SU-DHL-6 (cell line): Measurements from ENCODE around the gene VPS4B.

ENCODE experiments used
- H2AFZ ChIP-seq: fragments of 200-600 bp; sonication (generic); 2 replicates; pipeline ENCODE4 v1.6.1; 2014; ENCODE audit warnings: low read depth, mild to moderate bottlenecking, moderate library complexity, mixed read lengths, antibody characterized with exemption, low read length; ENCODE audit not compliant: severe bottlenecking
- H3F3A ChIP-seq: fragments of 200-600 bp; shearing (Covaris generic); 2 replicates; pipeline ENCODE4 v1.6.0; 2016; ENCODE audit warnings: antibody characterized with exemption, mild to moderate bottlenecking; ENCODE audit not compliant: insufficient read depth
- H3K27ac ChIP-seq: fragments of 200-600 bp; sonication (generic); 2 replicates; pipeline ENCODE4 v1.5.1; 2016; ENCODE audit warnings: low read depth, mild to moderate bottlenecking, low read length, moderate library complexity, mixed read lengths
- H3K27me3 ChIP-seq: fragments of 200-600 bp; sonication (generic), shearing (Covaris generic); 2 replicates; pipeline ENCODE4 v1.6.0; 2014; ENCODE audit warnings: mild to moderate bottlenecking, low read length
- H3K36me3 ChIP-seq: fragments of 200-600 bp; sonication (generic); 2 replicates; pipeline ENCODE4 v1.6.1; 2014; ENCODE audit warnings: mild to moderate bottlenecking, low read length, mixed read lengths
- H3K4me2 ChIP-seq: fragments of 300-600, 200-600 bp; shearing (Covaris generic), sonication (generic); 2 replicates; pipeline ENCODE4 v1.6.0; 2014; ENCODE audit warnings: low read length, low read depth, mild to moderate bottlenecking; ENCODE audit not compliant: poor library complexity, severe bottlenecking
- H3K4me3 ChIP-seq: fragments of 200-600 bp; sonication (generic); 2 replicates; pipeline ENCODE4 v1.5.1; 2014; ENCODE audit warnings: antibody characterized with exemption, low read length, mild to moderate bottlenecking, mixed read lengths; ENCODE audit not compliant: insufficient read depth, poor library complexity, severe bottlenecking
- H3K79me2 ChIP-seq: fragments of 200-600 bp; sonication (generic); 2 replicates; pipeline ENCODE4 v1.6.1; 2014; ENCODE audit warnings: mild to moderate bottlenecking, low read length, moderate library complexity; ENCODE audit not compliant: insufficient read depth
- H3K9ac ChIP-seq: fragments of 200-600 bp; sonication (generic); 2 replicates; pipeline ENCODE4 v1.7.0; 2014; ENCODE audit warnings: mild to moderate bottlenecking, low read length
- H3K9me2 ChIP-seq: fragments of 200-600 bp; sonication (generic); replicated peaks from 2 replicates; pipeline ENCODE4 v1.6.1; 2014; ENCODE audit warnings: low read length; ENCODE audit not compliant: insufficient read depth
- H3K9me3 ChIP-seq: fragments of 200-600 bp; sonication (generic); 2 replicates; pipeline ENCODE4 v1.6.1; 2014; ENCODE audit warnings: low read length, mixed read lengths; ENCODE audit not compliant: insufficient read depth
- H4K20me1 ChIP-seq: fragments of 200-600 bp; sonication (generic); 2 replicates; pipeline ENCODE4 v1.6.1; 2014; ENCODE audit warnings: low read depth, mild to moderate bottlenecking, antibody characterized with exemption, low read length, moderate library complexity, mixed read lengths
- CTCF ChIP-seq: fragments of 200-600 bp; sonication (generic); IDR thresholded peaks from one replicate; pipeline ENCODE4 v1.5.1; 2017; ENCODE audit warnings: antibody characterized with exemption, mild to moderate bottlenecking, low read length, moderate library complexity; ENCODE audit not compliant: insufficient read depth, poor library complexity, severe bottlenecking
- EZH2phosphoT487 ChIP-seq: fragments of 200-600 bp; sonication (generic), shearing (Covaris generic); conservative IDR thresholded peaks from 2 replicates; pipeline ENCODE4 v1.6.1; 2018; ENCODE audit warnings: mild to moderate bottlenecking, antibody characterized with exemption, low read length, moderate library complexity, mixed read lengths

Gene VPS4B

GRCh38 chr18:63467699-63468098, 45.4 kb upstream of the VPS4B start:
- no peak overlapping the region for H3K4me3 ChIP-seq
- no peaks in the 10 kb centered on the region for H3K9me3 ChIP-seq
- no peak overlapping the region for H3K4me2 ChIP-seq
- H3K79me2 ChIP-seq, result no peaks in the 10 kb centered on the region
- no peaks in the 10 kb centered on the region for H3K36me3 ChIP-seq
- H2AFZ ChIP-seq, result no peak overlapping the region
- H3K27ac ChIP-seq, result no peak overlapping the region
- H3K9ac ChIP-seq, result no peak overlapping the region
- no peaks in the 10 kb centered on the region for H3K27me3 ChIP-seq
- no peaks in the 10 kb centered on the region for H3K9me2 ChIP-seq
- H4K20me1 ChIP-seq, result no peaks in the 10 kb centered on the region
- no peaks in the 10 kb centered on the region for H3F3A ChIP-seq
- TF ChIP-seq CTCF (no peak), EZH2phosphoT487 (no peak)

- H4K20me1 ChIP-seq, result no peaks in the 10 kb centered on the region
- no peaks in the 10 kb centered on the region for H3K36me3 ChIP-seq
- no peak for TF ChIP-seq EZH2phosphoT487
- TF ChIP-seq CTCF, result no peak
Observed at GRCh38 chr18:63465059-63465458, 42.8 kb upstream of the VPS4B start.

GRCh38 chr18:63464434-63464833, 42.2 kb upstream of the VPS4B start:
- Histone ChIP-seq H4K20me1 (no peaks in the 10 kb centered on the region), H3F3A (no peaks in the 10 kb centered on the region), H3K79me2 (no peaks in the 10 kb centered on the region), H3K27me3 (no peaks in the 10 kb centered on the region), H3K9me2 (no peaks in the 10 kb centered on the region), H3K4me3 (no peak overlapping the region), H3K9ac (no peak overlapping the region), H3K36me3 (no peaks in the 10 kb centered on the region), H2AFZ (no peak overlapping the region), H3K27ac (no peak overlapping the region), H3K4me2 (no peak overlapping the region), H3K9me3 (no peaks in the 10 kb centered on the region)
- TF ChIP-seq CTCF (no peak), EZH2phosphoT487 (no peak)

More at GRCh38 chr18:63465059-63465458, 42.8 kb upstream of the VPS4B start:
- H3K79me2 ChIP-seq, result no peaks in the 10 kb centered on the region
- no peak overlapping the region for H3K4me2 ChIP-seq
- H3K4me3 ChIP-seq, result no peak overlapping the region
- no peaks in the 10 kb centered on the region for H3F3A ChIP-seq
- no peak overlapping the region for H3K27ac ChIP-seq
- H3K9me3 ChIP-seq, result no peaks in the 10 kb centered on the region
- no peaks in the 10 kb centered on the region for H3K27me3 ChIP-seq
- H3K9ac ChIP-seq, result no peak overlapping the region
- H3K9me2 ChIP-seq, result no peaks in the 10 kb centered on the region
- H2AFZ ChIP-seq, result no peak overlapping the region
